ENCODE data around the gene DIAPH1.
A peak's percentile ranks its signal among the peaks of the same experiment; 100 is the strongest.

DIAPH1 gene

DNA sequence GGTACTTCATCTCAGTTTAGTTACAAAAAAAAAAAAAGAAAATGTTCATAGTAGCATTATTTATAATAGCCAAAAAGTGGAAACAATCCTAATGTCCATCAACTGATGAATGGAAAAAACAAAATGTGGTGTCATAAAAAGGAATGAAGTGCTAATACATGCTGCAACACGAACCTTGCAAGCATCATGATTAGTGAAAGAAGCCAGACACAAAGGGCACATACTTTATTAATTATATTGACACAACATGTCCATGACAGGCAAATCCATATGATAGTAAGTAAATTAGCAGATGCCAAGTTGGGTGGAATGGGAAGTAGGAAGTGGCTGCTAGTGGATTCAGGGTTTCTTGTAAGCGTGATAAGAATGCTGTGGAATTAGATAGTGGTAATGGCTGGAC, 75.7 kb downstream of the DIAPH1 start:
- H3K36me3 Mint-ChIP-seq, result peaks cover 33% of the 10 kb centered on the region
- H3K27ac Mint-ChIP-seq, result no peak overlapping the region
- H3K27me3 Mint-ChIP-seq, result no peaks in the 10 kb centered on the region
- peaks cover 5% of the 10 kb centered on the region for H3K9me3 Mint-ChIP-seq
- ATAC-seq (ENCODE audit: low read depth) (no peak), DNase-seq (ENCODE audit: low spot score in 2 of 2) (no peak)
- H3K4me1 Mint-ChIP-seq, result peaks cover 4% of the 10 kb centered on the region
- H3K4me3 Mint-ChIP-seq, result no peak overlapping the region

DNA sequence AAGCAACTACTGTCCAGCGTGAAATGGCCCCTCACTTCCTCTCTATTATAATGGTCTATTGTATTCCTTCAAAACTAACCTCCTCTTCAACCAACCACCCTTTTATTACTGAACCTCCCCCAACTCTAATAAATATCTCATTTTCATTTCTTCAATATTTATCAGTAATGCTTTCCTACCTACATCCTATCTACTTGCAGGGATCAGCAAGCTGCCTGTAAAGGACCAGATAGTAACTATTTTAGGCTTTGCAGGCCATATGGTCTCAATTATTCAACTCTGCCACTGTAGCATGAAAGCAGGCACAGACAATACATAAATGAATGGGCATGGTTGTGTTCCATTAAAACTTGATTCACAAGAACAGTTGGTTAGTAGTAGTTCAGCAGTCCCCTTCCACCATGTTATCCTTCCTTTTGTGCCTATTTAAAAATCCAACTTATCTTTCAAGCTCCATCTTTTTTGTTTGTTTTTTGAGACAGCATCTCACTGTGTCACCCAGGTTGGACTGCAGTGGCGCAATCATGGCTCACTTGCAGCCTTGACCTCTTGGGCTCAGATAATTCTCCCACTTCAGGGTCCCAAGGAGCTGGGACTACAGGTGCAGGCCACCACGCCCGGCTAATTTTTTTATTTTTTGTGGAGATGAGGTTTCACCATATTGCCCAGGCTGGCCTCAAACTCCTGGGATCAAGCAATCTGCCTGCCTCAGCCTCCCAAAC, 84.1 kb downstream of the DIAPH1 start:
- Mint-ChIP-seq H3K27me3 (no peaks in the 10 kb centered on the region), H3K4me3 (no peak overlapping the region), H3K27ac (no peak overlapping the region), H3K36me3 (peaks cover 16% of the 10 kb centered on the region), H3K9me3 (no peaks in the 10 kb centered on the region), H3K4me1 (peaks cover 4% of the 10 kb centered on the region)
- no peak for DNase-seq (ENCODE audit: low spot score in 2 of 2)
- no peak for ATAC-seq (ENCODE audit: low read depth)

DNA sequence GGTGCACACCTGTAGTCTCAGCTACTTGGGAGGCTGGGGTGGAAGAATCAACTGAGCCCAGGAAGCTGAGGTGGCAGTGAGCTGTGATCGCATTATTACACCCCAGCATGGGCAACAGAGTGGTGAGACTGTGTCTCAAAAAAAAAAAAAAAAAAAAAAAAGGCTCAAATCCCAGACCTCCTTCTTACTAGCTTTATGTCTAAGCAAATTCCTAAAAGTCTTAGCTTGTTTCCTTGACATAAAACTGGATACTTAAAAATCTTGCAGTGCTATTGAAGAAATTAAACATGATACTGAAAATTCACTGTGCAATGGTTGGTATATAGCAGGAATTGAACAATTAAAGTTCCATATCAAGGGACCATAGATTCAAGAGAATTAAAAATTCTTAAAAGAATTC, 84.9 kb downstream of the DIAPH1 start:
- Mint-ChIP-seq H3K4me3 (no peak overlapping the region), H3K27me3 (no peaks in the 10 kb centered on the region), H3K4me1 (peaks cover 7% of the 10 kb centered on the region), H3K27ac (no peak overlapping the region), H3K9me3 (no peaks in the 10 kb centered on the region), H3K36me3 (peaks cover 23% of the 10 kb centered on the region)
- DNase-seq (ENCODE audit: low spot score in 2 of 2) (no peak), ATAC-seq (ENCODE audit: low read depth) (no peak)

DNA sequence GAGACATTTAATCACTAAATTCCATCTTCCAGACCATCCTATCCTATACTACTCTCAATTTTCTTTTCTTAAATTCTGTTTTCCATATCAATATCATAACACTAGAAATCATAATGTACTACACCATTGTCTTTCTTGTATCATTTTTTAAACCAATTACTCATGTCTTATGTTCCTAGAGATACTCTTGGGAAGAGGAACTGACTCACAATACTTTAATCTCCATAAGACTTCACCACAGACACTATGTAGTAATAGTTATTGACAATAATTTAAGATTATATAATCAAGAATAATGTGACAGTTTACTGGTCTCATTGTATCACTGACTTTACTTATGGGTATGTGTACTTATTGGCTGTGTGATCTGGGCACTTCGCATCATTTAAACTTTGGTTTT, 86.1 kb downstream of the DIAPH1 start:
- no peak for ATAC-seq (ENCODE audit: low read depth)

DNA sequence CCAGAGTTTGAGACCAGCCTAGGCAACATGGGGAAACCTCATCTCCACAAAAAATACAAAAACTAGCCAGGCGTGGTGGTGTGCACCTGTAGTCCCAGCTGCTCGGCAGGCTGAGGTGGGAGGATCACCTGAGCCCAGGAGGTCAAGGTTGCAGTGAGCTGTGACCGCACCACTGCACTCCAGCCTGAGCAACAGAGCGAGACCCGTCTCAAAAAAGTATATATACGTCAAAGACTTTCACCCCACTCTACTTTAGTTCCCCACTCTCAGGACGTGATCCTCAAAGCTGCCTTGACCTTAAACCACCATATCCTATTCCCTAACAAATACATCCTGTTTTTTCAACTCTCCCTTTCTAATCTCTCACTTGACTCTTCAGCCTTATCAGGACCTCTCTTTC, 88.9 kb downstream of the DIAPH1 start:
- Mint-ChIP-seq H3K4me1 (peaks cover 3% of the 10 kb centered on the region), H3K36me3 (peaks cover 32% of the 10 kb centered on the region), H3K9me3 (no peaks in the 10 kb centered on the region), H3K4me3 (no peak overlapping the region), H3K27ac (no peak overlapping the region), H3K27me3 (no peaks in the 10 kb centered on the region)
- peak; percentile 71 for ATAC-seq (ENCODE audit: low read depth)
- no peak for DNase-seq (ENCODE audit: low spot score in 2 of 2)

More for the DNA sequence above, 86.1 kb downstream of the DIAPH1 start:
- Mint-ChIP-seq H3K4me1 (peaks cover 7% of the 10 kb centered on the region), H3K36me3 (peaks cover 31% of the 10 kb centered on the region), H3K9me3 (no peaks in the 10 kb centered on the region), H3K27ac (no peak overlapping the region), H3K27me3 (no peaks in the 10 kb centered on the region), H3K4me3 (no peak overlapping the region)
- no peak for DNase-seq (ENCODE audit: low spot score in 2 of 2)

DNA sequence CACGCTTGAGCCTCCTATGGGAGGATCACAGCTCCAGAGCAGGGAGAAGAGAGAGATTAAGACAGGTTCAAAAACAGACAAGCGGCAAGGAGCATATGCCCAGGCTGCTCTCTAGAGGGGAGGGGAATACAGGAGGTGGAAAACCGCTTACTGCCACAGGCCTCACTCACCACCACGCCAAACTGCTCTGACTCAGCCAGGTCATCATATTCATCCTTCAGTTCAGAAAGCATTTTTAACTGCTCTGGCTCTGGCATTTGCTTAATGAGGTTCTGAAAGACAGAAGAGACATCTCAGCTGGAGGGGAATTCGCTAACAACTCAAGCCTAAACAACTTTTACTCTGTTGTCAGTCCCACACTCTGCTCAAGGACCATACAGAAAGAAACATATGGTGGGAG, 89.8 kb downstream of the DIAPH1 start:
- no peak for DNase-seq (ENCODE audit: low spot score in 2 of 2)
- Mint-ChIP-seq H3K36me3 (peaks cover 31% of the 10 kb centered on the region), H3K4me3 (no peak overlapping the region), H3K27ac (no peak overlapping the region), H3K4me1 (peaks cover 7% of the 10 kb centered on the region), H3K9me3 (no peaks in the 10 kb centered on the region), H3K27me3 (no peaks in the 10 kb centered on the region)
- ATAC-seq (ENCODE audit: low read depth), result no peak

DNA sequence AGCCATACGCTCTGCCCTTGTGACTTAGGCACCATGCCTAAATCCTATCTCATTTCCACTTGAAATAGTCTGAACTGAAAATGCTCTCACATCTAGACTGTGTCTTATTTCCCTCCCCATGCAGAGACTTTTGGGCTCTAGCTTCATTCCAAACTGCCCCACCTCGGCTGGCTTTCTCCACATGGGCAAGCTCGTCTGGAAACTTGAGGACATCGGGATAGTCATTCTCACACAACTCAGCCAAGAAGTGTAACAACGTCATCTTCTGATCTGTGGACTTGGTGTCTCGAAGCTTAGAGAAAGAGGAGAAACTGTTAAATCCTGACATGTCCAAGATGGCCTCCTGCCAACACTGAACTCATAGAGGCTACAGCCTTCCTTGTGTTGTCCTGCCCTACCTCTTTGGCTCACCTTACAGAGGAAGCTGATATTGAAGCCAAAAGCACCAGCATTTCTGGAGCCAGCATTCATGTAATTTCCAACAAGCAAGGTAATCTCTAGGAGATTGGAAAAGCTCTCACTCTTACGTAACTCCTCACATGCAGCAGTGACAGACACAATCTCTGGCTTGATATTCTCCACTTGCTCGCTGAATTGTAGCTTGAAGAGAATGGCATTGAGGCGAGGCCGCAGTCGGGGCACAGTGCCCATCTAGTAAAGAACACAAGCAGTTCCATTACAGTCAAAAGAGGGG, 90.4 kb downstream of the DIAPH1 start:
- DNase-seq (ENCODE audit: low spot score in 2 of 2) (no peak), ATAC-seq (ENCODE audit: low read depth) (no peak)
- H3K27me3 Mint-ChIP-seq, result no peaks in the 10 kb centered on the region
- H3K9me3 Mint-ChIP-seq, result no peaks in the 10 kb centered on the region
- H3K27ac Mint-ChIP-seq, result no peak overlapping the region
- H3K4me3 Mint-ChIP-seq, result no peak overlapping the region
- H3K36me3 Mint-ChIP-seq, result peaks cover 31% of the 10 kb centered on the region
- peaks cover 7% of the 10 kb centered on the region for H3K4me1 Mint-ChIP-seq

DNA sequence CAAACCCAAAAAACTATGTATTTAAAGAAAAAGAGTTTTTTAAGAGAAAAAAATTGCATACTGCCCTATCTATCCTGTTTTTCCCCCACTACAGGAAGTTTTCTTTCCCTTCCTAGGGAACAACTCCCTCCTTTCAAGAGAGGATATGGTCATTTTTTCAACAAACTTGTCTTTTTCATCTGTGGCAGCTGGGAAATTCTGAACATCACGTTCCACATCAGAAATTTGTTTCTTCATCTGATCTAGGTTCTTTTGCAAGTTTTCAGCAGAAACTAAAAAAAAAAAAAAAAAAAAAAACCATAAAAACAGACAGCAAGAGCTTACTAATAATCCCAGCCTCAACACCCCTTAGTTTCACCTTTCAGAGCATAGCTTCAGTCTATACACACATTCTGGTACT, 91.4 kb downstream of the DIAPH1 start:
- Mint-ChIP-seq H3K4me3 (no peak overlapping the region), H3K27ac (no peak overlapping the region), H3K9me3 (no peaks in the 10 kb centered on the region), H3K36me3 (peaks cover 34% of the 10 kb centered on the region), H3K4me1 (peaks cover 9% of the 10 kb centered on the region), H3K27me3 (no peaks in the 10 kb centered on the region)
- DNase-seq (ENCODE audit: low spot score in 2 of 2) (no peak), ATAC-seq (ENCODE audit: low read depth) (no peak)

DNA sequence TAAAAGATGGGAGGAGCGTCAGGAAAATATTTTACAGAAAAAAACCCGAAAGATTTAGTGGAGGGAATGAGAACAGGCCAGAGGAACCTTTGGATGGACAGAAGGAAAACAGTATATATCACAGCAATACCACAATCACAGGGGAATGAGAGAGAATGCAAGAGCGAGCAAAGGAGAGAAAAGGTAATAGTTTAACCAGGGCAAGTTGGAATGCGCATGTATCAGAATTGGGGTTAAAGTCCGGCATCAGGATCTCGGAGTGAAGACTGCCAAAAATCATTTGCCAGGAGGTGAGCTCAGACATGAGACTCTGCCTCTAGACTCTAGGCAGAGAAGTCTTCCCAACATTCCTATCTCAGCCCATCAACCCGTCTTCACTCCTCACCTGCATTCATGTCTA, 93.1 kb downstream of the DIAPH1 start:
- Mint-ChIP-seq H3K9me3 (no peaks in the 10 kb centered on the region), H3K4me3 (no peak overlapping the region), H3K27me3 (no peaks in the 10 kb centered on the region), H3K36me3 (peaks cover 45% of the 10 kb centered on the region), H3K4me1 (peaks cover 12% of the 10 kb centered on the region), H3K27ac (peak overlapping the region; percentile 32)
- DNase-seq (ENCODE audit: low spot score in 2 of 2), result no peak
- ATAC-seq (ENCODE audit: low read depth), result no peak

DNA sequence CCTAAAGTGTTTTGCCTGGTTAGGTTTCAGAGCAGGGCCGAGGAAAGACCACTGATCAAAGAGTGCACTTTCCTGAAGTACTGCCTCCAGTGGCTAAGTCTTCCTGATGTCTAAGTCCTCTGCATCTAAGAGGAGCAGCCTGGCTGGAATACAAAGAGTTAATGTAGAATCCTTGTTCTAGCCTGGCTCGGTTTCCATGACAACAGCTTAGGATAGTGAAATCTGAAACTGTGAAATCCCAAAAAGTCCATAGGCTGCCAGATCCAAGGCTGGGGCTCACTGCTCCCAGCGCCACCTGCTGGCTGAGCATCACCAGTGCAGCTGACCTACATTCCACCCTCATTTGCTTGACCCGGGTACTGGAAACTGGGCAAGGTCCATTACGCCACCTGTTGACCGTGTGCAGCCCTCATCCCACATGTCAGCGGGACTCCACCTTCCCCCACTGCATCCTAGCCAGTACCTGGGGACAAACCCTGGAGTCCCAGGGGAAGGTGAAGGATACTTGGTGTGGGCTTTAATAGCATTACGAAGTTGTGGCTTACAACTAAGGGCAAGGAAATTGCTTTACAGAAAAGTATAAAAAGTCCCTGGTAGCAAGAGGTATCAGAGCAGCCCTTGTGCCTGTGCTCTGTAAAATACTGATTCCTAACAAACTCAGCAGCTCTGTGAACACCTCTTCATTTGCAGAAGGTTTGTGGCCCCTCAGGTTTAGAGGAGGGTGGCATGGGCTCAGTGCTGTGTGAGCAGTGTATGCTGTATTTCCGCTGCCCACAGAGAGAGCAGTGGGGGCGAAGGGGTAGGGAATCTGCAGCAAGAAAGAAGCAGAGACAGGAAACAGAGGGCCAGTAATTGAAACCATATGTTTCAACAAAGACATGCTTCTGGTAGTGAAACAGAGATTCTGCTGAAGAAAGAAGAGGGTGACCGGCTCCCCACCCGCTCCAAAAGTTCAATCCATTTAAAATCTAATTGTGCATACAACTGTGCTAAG, 93.9 kb downstream of the DIAPH1 start:
- no peak overlapping the region for H3K27ac Mint-ChIP-seq
- H3K4me3 Mint-ChIP-seq, result no peak overlapping the region
- peaks cover 52% of the 10 kb centered on the region for H3K36me3 Mint-ChIP-seq
- no peaks in the 10 kb centered on the region for H3K9me3 Mint-ChIP-seq
- peaks cover 12% of the 10 kb centered on the region for H3K4me1 Mint-ChIP-seq
- no peaks in the 10 kb centered on the region for H3K27me3 Mint-ChIP-seq
- ATAC-seq (ENCODE audit: low read depth), result peak; percentile 76
- DNase-seq (ENCODE audit: low spot score in 2 of 2), result peak; percentile 51 to 62

DNA sequence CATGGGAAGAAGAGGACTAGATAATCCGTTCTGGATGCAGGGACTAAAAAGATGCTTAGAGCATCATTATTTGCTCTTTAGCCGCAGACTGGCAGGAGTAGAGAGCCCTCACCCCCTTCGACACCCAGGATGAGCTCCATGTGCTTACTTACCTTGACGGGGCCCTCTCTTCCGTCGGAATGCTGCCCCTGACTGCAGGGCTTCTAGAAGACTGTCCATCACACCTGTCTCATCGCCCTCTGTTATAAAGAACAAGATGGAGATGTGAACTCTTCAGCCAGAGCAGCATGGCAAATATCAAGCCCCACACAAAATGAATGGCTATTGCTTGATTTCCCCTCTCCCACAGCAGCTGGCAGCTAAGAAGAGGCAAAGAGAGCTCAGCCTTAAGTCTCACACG, 94.8 kb downstream of the DIAPH1 start:
- no peak overlapping the region for H3K4me3 Mint-ChIP-seq
- H3K36me3 Mint-ChIP-seq, result peaks cover 53% of the 10 kb centered on the region
- no peak for ATAC-seq (ENCODE audit: low read depth)
- no peak overlapping the region for H3K27ac Mint-ChIP-seq
- DNase-seq (ENCODE audit: low spot score in 2 of 2), result no peak
- H3K27me3 Mint-ChIP-seq, result no peaks in the 10 kb centered on the region
- H3K4me1 Mint-ChIP-seq, result peaks cover 9% of the 10 kb centered on the region
- no peaks in the 10 kb centered on the region for H3K9me3 Mint-ChIP-seq

DNA sequence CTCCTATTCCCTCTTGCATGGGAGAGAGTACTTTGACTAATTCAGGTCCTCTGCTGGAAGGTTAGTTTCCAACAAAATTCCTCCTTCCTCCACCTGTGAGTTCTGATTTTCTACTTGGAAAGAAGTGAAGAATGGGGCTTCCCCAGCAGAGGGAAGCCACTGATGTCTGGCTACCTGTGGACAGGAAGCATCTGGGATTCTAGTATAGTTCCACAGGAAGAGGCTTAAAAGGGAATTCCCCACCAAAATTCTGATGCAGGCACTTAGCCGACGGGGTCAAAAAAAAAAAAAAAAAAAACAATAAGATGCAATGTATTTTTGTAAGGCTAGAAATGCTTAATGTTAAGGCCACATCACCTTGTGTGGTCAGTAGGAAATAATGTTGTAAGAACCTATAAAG, 96.5 kb downstream of the DIAPH1 start:
- peaks cover 51% of the 10 kb centered on the region for H3K36me3 Mint-ChIP-seq
- ATAC-seq (ENCODE audit: low read depth) (no peak), DNase-seq (ENCODE audit: low spot score in 2 of 2) (no peak)
- H3K4me1 Mint-ChIP-seq, result peaks cover 11% of the 10 kb centered on the region
- H3K4me3 Mint-ChIP-seq, result no peak overlapping the region
- peak overlapping the region; percentile 65 for H3K27ac Mint-ChIP-seq
- H3K9me3 Mint-ChIP-seq, result no peaks in the 10 kb centered on the region
- no peaks in the 10 kb centered on the region for H3K27me3 Mint-ChIP-seq

DNA sequence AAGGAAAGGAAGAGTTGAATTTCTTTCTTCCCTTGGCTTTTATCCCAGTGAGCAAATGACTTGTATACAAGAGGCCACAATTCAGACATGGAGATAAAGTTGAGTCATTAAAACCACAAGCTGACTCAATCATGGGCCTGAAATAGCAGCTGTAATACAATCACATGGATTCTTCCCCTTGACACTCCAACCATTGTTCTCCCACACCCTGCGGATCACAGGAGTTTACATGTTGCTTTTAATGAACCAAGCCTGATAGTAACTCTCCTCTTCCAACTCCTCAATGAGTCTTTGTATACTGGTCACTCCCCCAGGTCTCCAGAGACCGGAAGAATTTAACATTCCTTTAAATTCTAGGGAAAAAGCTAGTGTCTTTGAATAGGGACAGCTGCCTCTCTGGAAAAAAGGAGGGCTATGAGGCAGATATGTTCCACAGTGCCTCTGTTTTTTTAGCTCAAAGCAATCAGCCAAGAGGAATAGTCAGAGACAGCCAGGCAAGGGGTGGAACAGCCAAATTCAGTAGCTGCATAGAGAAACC, 97.5 kb downstream of the DIAPH1 start:
- no peak for ATAC-seq (ENCODE audit: low read depth)
- Mint-ChIP-seq H3K4me1 (peaks cover 13% of the 10 kb centered on the region), H3K36me3 (peaks cover 52% of the 10 kb centered on the region), H3K27ac (no peak overlapping the region), H3K9me3 (no peaks in the 10 kb centered on the region), H3K4me3 (no peak overlapping the region), H3K27me3 (no peaks in the 10 kb centered on the region)
- DNase-seq (ENCODE audit: low spot score in 2 of 2), result no peak
